HG02623 (cell line): ENCODE measurements around the gene TOX3.

ENCODE experiments used
- ATAC-seq: cut with Tn5 transposase; IDR thresholded peaks from one replicate; pipeline ENCODE4 v1.9.1; 2021; ENCODE audit warnings: moderate library complexity; ENCODE audit not compliant: unreplicated experiment

Gene TOX3

GRCh38 chr16:52547004-52547833 lies at the start of gene TOX3:
Gene TOX3, minus strand, starts transcription at chr16:52547143. Its CDS starts 420 bp downstream, at chr16:52546723.
- no peak for ATAC-seq

- ATAC-seq: no peak
Observed at GRCh38 chr16:52592778-52593177, 45.8 kb upstream of the TOX3 start.

- ATAC-seq: no peak
Observed at GRCh38 chr16:52591934-52592592, 45.1 kb upstream of the TOX3 start.

- no peak for ATAC-seq
Observed at GRCh38 chr16:52591471-52591870, 44.5 kb upstream of the TOX3 start.

GRCh38 chr16:52586159-52586558 lies 39.2 kb upstream of the TOX3 start:
- no peak for ATAC-seq

GRCh38 chr16:52584354-52585320 lies 37.7 kb upstream of the TOX3 start:
- ATAC-seq: no peak

GRCh38 chr16:52581530-52581929 lies 34.6 kb upstream of the TOX3 start:
- ATAC-seq: no peak

- no peak for ATAC-seq
Observed at GRCh38 chr16:52580488-52580887, 33.5 kb upstream of the TOX3 start.

GRCh38 chr16:52578829-52579498 lies 32.0 kb upstream of the TOX3 start:
- ATAC-seq: no peak

- no peak for ATAC-seq
Observed at GRCh38 chr16:52578007-52578828, 31.3 kb upstream of the TOX3 start.

GRCh38 chr16:52577130-52577706 lies 30.3 kb upstream of the TOX3 start:
- no peak for ATAC-seq

- ATAC-seq: peak; percentile 70
Observed at GRCh38 chr16:52573365-52574299, 26.7 kb upstream of the TOX3 start.

GRCh38 chr16:52572656-52573055 lies 25.7 kb upstream of the TOX3 start:
- no peak for ATAC-seq

- ATAC-seq: no peak
Observed at GRCh38 chr16:52570495-52571091, 23.6 kb upstream of the TOX3 start.

GRCh38 chr16:52569701-52570100 lies 22.8 kb upstream of the TOX3 start:
- no peak for ATAC-seq

- ATAC-seq: no peak
Observed at GRCh38 chr16:52568983-52569690, 22.2 kb upstream of the TOX3 start.

GRCh38 chr16:52568495-52568894 lies 21.6 kb upstream of the TOX3 start:
- ATAC-seq: no peak
